OCI-LY1 (cell line): ENCODE results near the gene CHADL.

Source experiments
- H2AFZ ChIP-seq: fragments of 200-600 bp; sonication (generic), shearing (Covaris generic); 2 replicates; pipeline ENCODE4 v1.6.0; 2014; ENCODE audit warnings: antibody characterized with exemption, mild to moderate bottlenecking, low read length
- H3F3A ChIP-seq: fragments of 200-600 bp; sonication (generic), shearing (Covaris generic); 2 replicates; pipeline ENCODE4 v1.6.0; 2014; ENCODE audit warnings: mild to moderate bottlenecking, antibody characterized with exemption, low read length, moderate library complexity; ENCODE audit not compliant: insufficient read depth
- H3K27ac ChIP-seq: fragments of 200-600 bp; sonication (generic); 2 replicates; pipeline ENCODE4 v1.5.1; 2014; ENCODE audit warnings: low read length, mixed run types, mild to moderate bottlenecking, low read depth; ENCODE audit not compliant: poor library complexity, severe bottlenecking
- H3K27me3 ChIP-seq: fragments of 200-600 bp; sonication (generic); 2 replicates; pipeline ENCODE4 v1.6.0; 2014; ENCODE audit warnings: antibody characterized with exemption, mild to moderate bottlenecking, low read length, moderate library complexity; ENCODE audit not compliant: insufficient read depth
- H3K36me3 ChIP-seq: fragments of 200-600 bp; sonication (generic); 2 replicates; pipeline ENCODE4 v1.6.1; 2014; ENCODE audit warnings: mild to moderate bottlenecking, antibody characterized with exemption, low read length, moderate library complexity, mixed read lengths; ENCODE audit not compliant: insufficient read depth
- H3K4me1 ChIP-seq: fragments of 200-600 bp; sonication (generic); 2 replicates; pipeline ENCODE4 v1.5.1; 2014; ENCODE audit warnings: mild to moderate bottlenecking, low read length, moderate library complexity; ENCODE audit not compliant: insufficient read depth, severe bottlenecking
- H3K4me2 ChIP-seq: fragments of 200-600 bp; sonication (generic), shearing (Covaris generic); 2 replicates; pipeline ENCODE4 v1.6.1; 2014; ENCODE audit warnings: low read length
- H3K4me3 ChIP-seq: fragments of 200-600 bp; sonication (generic); 2 replicates; pipeline ENCODE4 v1.5.1; 2014; ENCODE audit warnings: low read length, low read depth, mild to moderate bottlenecking, mixed read lengths; ENCODE audit not compliant: poor library complexity, severe bottlenecking
- H3K79me2 ChIP-seq: fragments of 200-600 bp; shearing (Covaris generic); 2 replicates; pipeline ENCODE4 v1.6.1; 2016; ENCODE audit warnings: mixed run types, low read length, mixed read lengths; ENCODE audit not compliant: insufficient read depth
- H3K9ac ChIP-seq: fragments of 200-600 bp; sonication (generic), shearing (Covaris generic); 2 replicates; pipeline ENCODE4 v1.6.1; 2014; ENCODE audit warnings: mild to moderate bottlenecking, low read length, mixed read lengths
- H3K9me2 ChIP-seq: fragments of 200-600 bp; sonication (generic), shearing (Covaris generic); 2 replicates; pipeline ENCODE4 v1.6.1; 2014; ENCODE audit warnings: low read depth, mild to moderate bottlenecking, low read length, mixed read lengths
- H3K9me3 ChIP-seq: fragments of 200-600 bp; shearing (Covaris generic); 2 replicates; pipeline ENCODE4 v1.6.1; 2014; ENCODE audit warnings: low read length, mixed read lengths
- H4K20me1 ChIP-seq: fragments of 200-600 bp; sonication (generic), shearing (Covaris generic); 2 replicates; pipeline ENCODE4 v1.6.0; 2016; ENCODE audit warnings: mild to moderate bottlenecking, low read length; ENCODE audit not compliant: insufficient read depth
- EZH2 ChIP-seq: fragments of 200-600 bp; sonication (generic), shearing (Covaris generic); IDR thresholded peaks from 2 replicates; pipeline ENCODE4 v1.8.0; 2017; ENCODE audit warnings: borderline replicate concordance, mixed run types, mild to moderate bottlenecking, antibody characterized with exemption, low read length, moderate library complexity, mixed read lengths
- TF ChIP-seq, protein P1 (sequence below): fragments of 200-600 bp; sonication (generic), shearing (Covaris generic); IDR thresholded peaks from 2 replicates; pipeline ENCODE4 v1.5.1; 2017; ENCODE audit warnings: mild to moderate bottlenecking, antibody characterized with exemption, low read length, moderate library complexity, mixed read lengths

Gene CHADL

DNA sequence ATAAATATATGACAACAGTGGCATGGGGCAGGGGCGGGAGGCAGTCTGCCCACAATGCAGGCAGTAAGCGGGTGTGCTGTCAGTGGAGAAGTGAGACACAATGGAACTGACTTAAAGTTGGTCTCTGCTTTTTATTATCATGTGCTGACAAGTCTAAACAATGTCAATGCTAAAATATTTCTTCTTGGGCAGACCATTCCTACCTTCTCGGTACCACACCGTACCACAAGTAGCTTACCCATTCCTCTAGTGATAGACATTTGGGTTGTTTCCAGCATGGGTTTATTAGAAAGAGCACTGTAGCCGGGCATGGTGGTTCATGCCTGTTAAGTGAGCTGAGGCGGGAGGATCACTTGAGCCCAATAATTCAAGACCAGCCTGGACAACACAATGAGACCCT, 2.6 kb upstream of the CHADL start:
- H3K79me2 ChIP-seq, result no peaks in the 10 kb centered on the region
- no peak for TF ChIP-seq EZH2
- TF ChIP-seq, protein P1, sequence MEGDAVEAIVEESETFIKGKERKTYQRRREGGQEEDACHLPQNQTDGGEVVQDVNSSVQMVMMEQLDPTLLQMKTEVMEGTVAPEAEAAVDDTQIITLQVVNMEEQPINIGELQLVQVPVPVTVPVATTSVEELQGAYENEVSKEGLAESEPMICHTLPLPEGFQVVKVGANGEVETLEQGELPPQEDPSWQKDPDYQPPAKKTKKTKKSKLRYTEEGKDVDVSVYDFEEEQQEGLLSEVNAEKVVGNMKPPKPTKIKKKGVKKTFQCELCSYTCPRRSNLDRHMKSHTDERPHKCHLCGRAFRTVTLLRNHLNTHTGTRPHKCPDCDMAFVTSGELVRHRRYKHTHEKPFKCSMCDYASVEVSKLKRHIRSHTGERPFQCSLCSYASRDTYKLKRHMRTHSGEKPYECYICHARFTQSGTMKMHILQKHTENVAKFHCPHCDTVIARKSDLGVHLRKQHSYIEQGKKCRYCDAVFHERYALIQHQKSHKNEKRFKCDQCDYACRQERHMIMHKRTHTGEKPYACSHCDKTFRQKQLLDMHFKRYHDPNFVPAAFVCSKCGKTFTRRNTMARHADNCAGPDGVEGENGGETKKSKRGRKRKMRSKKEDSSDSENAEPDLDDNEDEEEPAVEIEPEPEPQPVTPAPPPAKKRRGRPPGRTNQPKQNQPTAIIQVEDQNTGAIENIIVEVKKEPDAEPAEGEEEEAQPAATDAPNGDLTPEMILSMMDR, result no peak
- no peaks in the 10 kb centered on the region; the same call in 1 of the 2 replicates for H3K27me3 ChIP-seq
- H3K4me3 ChIP-seq, result no peak overlapping the region
- no peaks in the 10 kb centered on the region; the same call in 1 of the 2 replicates for H3F3A ChIP-seq
- no peaks in the 10 kb centered on the region for H3K9me3 ChIP-seq
- no peak overlapping the region for H2AFZ ChIP-seq
- H3K4me2 ChIP-seq, result no peak overlapping the region
- H3K36me3 ChIP-seq, result peaks cover 27% of the 10 kb centered on the region
- H4K20me1 ChIP-seq, result no peaks in the 10 kb centered on the region
- no peaks in the 10 kb centered on the region for H3K9me2 ChIP-seq
- no peaks in the 10 kb centered on the region for H3K4me1 ChIP-seq
- H3K9ac ChIP-seq, result no peak overlapping the region
- no peak overlapping the region for H3K27ac ChIP-seq

DNA sequence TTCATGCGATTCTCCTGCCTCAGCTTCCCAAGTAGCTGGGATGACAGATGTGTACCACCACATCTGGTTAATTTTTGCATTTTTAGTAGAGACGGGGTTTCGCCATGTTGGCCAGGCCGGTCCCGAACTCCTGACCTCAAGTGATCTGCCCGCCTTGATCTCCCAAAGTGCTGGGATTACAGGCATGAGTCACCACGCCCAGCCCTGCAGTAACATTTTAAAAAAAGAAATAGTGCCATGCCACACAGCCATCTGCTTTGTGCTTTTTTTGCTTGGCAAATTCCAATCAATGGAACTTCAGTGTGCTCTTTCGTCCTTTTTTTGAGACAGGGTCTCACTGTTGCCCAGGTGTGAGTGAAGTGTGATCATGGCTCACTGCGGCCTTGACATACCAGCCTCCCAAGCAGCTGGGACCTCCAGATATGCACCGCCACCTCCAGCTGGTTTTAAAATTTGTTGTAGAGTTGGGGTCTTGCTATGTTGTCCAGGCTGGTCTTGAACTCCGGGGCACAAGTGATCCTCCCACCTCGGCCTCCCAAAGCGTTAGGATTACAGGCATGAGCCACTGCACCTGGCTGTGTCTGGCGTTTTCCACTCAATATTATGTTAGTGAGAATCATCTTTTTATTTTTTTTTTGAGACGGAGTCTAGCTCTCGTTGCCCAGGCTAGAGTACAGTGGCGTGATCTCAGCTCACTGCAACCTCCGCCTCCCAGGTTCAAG, 1.8 kb upstream of the CHADL start:
- TF ChIP-seq EZH2, result no peak
- TF ChIP-seq, protein P1, result no peak
- Histone ChIP-seq H3K4me3 (no peak overlapping the region), H3K79me2 (no peaks in the 10 kb centered on the region), H3K4me1 (no peaks in the 10 kb centered on the region), H3K9me3 (no peaks in the 10 kb centered on the region), H3K9me2 (no peaks in the 10 kb centered on the region), H3K9ac (no peak overlapping the region), H3K4me2 (no peak overlapping the region), H3K36me3 (peaks cover 19% of the 10 kb centered on the region), H3K27me3 (no peaks in the 10 kb centered on the region; the same call in 1 of the 2 replicates), H3F3A (no peaks in the 10 kb centered on the region; the same call in 1 of the 2 replicates), H2AFZ (no peak overlapping the region), H4K20me1 (no peaks in the 10 kb centered on the region), H3K27ac (no peak overlapping the region)

DNA sequence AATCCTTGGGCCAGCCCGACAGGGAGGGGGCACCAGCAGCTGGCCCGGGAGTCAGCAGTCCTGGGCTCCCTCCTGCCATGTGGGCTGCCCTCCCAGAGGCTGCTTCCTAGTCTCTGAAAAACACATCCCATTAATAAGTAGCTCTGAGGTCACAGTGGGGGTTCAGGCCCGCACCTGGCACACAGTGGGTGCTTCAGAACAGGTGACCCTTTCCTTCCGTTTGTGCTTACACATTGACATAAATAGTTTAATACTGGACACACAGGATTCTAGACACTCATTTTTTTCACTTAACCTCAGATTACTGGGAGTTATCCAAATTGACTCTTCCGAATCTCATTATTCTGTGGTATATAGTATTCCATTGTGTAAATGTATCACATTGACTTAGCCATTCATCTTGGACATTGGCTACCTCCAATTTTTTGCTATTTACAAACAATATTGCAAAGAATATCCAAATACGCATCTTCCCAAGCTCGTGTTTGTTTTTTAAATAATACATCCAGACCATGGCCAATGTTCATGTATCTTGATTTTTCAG, 474 bp upstream of the CHADL start:
- no peaks in the 10 kb centered on the region for H4K20me1 ChIP-seq
- no peak overlapping the region for H2AFZ ChIP-seq
- peaks cover 8% of the 10 kb centered on the region for H3K36me3 ChIP-seq
- no peak overlapping the region for H3K4me2 ChIP-seq
- H3K27ac ChIP-seq, result no peak overlapping the region
- no peaks in the 10 kb centered on the region for H3K9me2 ChIP-seq
- no peaks in the 10 kb centered on the region for H3K79me2 ChIP-seq
- H3K9ac ChIP-seq, result no peak overlapping the region
- H3K27me3 ChIP-seq, result no peaks in the 10 kb centered on the region; the same call in 1 of the 2 replicates
- H3F3A ChIP-seq, result no peaks in the 10 kb centered on the region; the same call in 1 of the 2 replicates
- no peaks in the 10 kb centered on the region for H3K9me3 ChIP-seq
- H3K4me3 ChIP-seq, result no peak overlapping the region
- TF ChIP-seq EZH2, result no peak
- TF ChIP-seq, protein P1, result no peak
- H3K4me1 ChIP-seq, result peaks cover 6% of the 10 kb centered on the region
